ENCODE measurements around the gene PRKAR2B. TPM values are rescaled to one million over a fixed set of nuclear protein-coding genes. Genes with fewer than 3 reads are reported as not detected.
"Not testable (repeated sequence)": the region's sequence is repeated elsewhere in the genome, so short reads cannot be mapped to it uniquely, and the experiment has no call there.

The PRKAR2B gene
- total RNA-seq, 1 donor from 2014 or later, result 16.3 TPM

DNA sequence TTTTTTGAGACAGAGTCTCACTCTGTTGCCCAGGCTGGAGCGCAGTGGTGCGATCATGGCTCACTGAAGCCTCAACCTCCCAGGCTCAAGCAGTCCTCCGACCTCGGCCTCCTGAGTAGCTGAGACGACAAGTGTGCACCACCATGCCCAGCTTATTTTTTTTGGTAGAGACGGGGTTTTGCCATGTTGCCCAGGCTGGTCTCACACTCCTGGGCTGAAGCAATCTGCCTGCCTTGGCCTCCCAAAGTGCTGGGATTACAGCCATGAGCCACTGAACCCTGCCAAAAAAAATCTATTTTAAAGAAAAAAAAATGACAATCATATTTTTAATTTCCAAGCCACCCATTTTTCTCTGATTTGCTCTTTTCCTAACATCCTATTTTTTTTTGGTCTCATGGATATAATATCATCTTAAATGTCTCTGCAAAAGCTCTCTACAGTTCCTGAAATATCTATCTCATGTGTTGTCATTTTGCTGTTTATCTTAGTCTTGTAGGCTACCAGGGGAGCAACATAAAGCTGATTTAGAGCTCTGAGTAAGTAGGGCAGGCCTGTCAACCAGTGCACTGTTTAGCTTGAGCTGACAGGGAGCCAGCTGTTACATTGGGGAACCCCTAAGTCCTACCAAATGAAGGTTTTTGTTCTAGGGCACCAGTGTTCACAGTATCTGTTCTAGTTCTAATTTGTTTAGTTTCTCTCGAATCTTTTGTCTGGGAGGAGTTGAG, 94.4 kb downstream of the PRKAR2B start:
- ATAC-seq (ENCODE audit: poor library complexity), result no peak
- no peak for DNase-seq
- intact Hi-C loops (cut with DNase I), result no loop called here

- ATAC-seq (ENCODE audit: poor library complexity); DNase-seq; intact Hi-C loops (cut with DNase I): not testable (repeated sequence)
Measured at GRCh38 chr7:107143875-107144274, 99.4 kb downstream of the PRKAR2B start.

GRCh38 chr7:107145067-107145838, 100.7 kb downstream of the PRKAR2B start:
- ATAC-seq (ENCODE audit: poor library complexity) (no peak), DNase-seq (no peak)
- intact Hi-C loops (cut with DNase I), result no loop called here

- no peak for DNase-seq
- intact Hi-C loops (cut with DNase I), result no loop called here
- ATAC-seq (ENCODE audit: poor library complexity), result peak; percentile 81
Measured at GRCh38 chr7:107147464-107148393, 103.2 kb downstream of the PRKAR2B start.

GRCh38 chr7:107148721-107149120, 104.2 kb downstream of the PRKAR2B start:
- intact Hi-C loops (cut with DNase I), result no loop called here
- DNase-seq (no peak), ATAC-seq (ENCODE audit: poor library complexity) (no peak)

DNA sequence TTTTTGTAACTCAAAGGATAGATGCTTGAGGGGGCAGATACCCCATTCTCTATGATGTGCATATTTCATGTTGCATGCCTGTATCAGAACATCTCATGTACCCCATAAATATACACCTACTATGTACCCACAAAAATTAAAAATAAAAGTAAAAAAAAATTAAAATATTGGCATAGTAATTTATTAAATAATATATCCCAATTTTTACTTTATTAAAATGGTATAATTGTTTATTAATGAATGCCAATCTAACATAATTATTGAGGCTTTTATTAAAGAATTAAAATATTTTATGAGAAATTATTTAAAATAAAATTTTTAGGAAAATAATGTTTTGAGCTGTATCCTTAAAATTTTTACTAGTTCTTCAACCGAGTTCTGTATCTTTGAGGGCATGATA, 105.4 kb downstream of the PRKAR2B start:
- intact Hi-C loops (cut with DNase I), result loop anchor here (1.0 to 5.0 kb wide), 2 partner anchors 203 to 358 kb away; no protein-coding TSS in a partner anchor
- DNase-seq (no peak), ATAC-seq (ENCODE audit: poor library complexity) (no peak)

GRCh38 chr7:107150375-107151073, 106.0 kb downstream of the PRKAR2B start:
- peak; percentile 81 for DNase-seq
- intact Hi-C loops (cut with DNase I), result loop anchor here (1.0 to 5.0 kb wide), 2 partner anchors 203 to 358 kb away; no protein-coding TSS in a partner anchor
- peak; percentile 87 for ATAC-seq (ENCODE audit: poor library complexity)

GRCh38 chr7:107151538-107151937, 107.0 kb downstream of the PRKAR2B start:
- no peak for ATAC-seq (ENCODE audit: poor library complexity)

GRCh38 chr7:107152011-107152410, 107.5 kb downstream of the PRKAR2B start:
- ATAC-seq (ENCODE audit: poor library complexity) (no peak), DNase-seq (no peak)
- intact Hi-C loops (cut with DNase I), result loop anchor here (5.0 kb wide), 1 partner anchor 360 kb away; no protein-coding TSS in a partner anchor

More at GRCh38 chr7:107151538-107151937, 107.0 kb downstream of the PRKAR2B start:
- intact Hi-C loops (cut with DNase I), result loop anchor here (5.0 kb wide), 1 partner anchor 359 kb away; no protein-coding TSS in a partner anchor
- DNase-seq, result no peak

DNA sequence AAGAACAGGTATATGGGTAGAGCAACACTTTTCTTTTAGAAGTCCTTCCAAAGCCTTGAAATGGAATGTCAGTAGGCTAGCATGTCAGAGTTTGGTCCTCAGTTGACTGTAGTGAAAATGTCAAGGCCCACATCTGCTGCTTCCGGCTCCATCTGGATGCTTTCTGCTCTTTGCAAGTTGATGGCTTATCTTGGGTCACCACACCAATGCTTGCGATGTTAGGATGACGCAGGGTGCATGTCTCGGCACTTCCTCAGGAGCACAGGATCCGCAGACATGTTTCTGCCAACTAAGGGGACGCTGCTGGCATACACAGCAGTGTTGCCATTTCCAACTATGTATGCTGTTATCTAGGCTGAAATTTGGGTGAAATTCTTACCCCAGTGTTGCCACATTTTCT, 110.3 kb downstream of the PRKAR2B start:
- DNase-seq (no peak), ATAC-seq (ENCODE audit: poor library complexity) (no peak)
- intact Hi-C loops (cut with DNase I), result loop anchor here (5.0 kb wide), 1 partner anchor 363 kb away; no protein-coding TSS in a partner anchor

GRCh38 chr7:107155726-107156125, 111.2 kb downstream of the PRKAR2B start:
- ATAC-seq (ENCODE audit: poor library complexity); intact Hi-C loops (cut with DNase I); DNase-seq: not testable (repeated sequence)

- intact Hi-C loops (cut with DNase I), result no loop called here
- ATAC-seq (ENCODE audit: poor library complexity) (no peak), DNase-seq (no peak)
Measured at GRCh38 chr7:107157091-107157490, 112.6 kb downstream of the PRKAR2B start.

- ATAC-seq (ENCODE audit: poor library complexity), result no peak
- intact Hi-C loops (cut with DNase I), result no loop called here
Measured at GRCh38 chr7:107158028-107158427, 113.5 kb downstream of the PRKAR2B start.

DNA sequence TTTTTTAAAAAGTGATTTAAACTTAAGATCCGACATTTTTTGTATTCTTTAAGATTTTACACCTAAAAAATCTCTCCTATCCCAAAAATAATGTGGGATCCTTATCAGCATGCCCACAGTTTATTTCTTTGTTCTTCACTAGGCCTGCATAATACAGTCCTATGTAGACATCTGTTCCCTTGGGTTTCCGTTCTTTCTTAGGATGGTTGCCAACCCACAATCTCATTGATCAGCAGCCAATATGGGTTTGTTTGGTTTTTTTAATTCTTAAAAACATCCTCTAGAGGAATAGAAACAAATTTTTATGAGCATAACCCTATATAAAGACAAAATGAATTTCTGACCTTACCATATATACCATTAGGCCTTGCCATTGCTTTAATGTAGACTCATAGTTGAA, 115.9 kb downstream of the PRKAR2B start:
- intact Hi-C loops (cut with DNase I), result no loop called here
- ATAC-seq (ENCODE audit: poor library complexity) (no peak), DNase-seq (no peak)

More at GRCh38 chr7:107158028-107158427, 113.5 kb downstream of the PRKAR2B start:
- DNase-seq, result no peak

DNA sequence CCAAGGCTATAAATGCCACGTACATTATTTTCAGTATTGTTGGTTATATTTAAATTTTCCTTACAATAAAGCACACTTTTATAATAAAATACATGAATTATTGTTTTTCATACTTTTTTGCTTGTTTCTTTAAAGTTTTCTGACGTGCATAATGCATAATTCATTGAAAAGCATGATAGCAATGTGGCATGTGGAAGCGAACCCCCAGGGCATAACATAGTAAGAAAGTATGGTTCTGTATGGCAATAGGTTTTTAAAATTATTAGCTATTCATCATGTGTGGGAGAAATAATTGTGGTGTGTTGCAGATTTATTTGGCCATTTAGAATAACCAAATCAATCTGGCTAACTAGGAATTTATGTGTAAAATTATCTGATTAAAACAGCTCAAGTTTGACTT, 116.9 kb downstream of the PRKAR2B start:
- DNase-seq (no peak), ATAC-seq (ENCODE audit: poor library complexity) (no peak)
- intact Hi-C loops (cut with DNase I), result no loop called here

GRCh38 chr7:107162475-107162874, 118.0 kb downstream of the PRKAR2B start:
- intact Hi-C loops (cut with DNase I), result no loop called here
- DNase-seq, result no peak
- ATAC-seq (ENCODE audit: poor library complexity), result no peak

DNA sequence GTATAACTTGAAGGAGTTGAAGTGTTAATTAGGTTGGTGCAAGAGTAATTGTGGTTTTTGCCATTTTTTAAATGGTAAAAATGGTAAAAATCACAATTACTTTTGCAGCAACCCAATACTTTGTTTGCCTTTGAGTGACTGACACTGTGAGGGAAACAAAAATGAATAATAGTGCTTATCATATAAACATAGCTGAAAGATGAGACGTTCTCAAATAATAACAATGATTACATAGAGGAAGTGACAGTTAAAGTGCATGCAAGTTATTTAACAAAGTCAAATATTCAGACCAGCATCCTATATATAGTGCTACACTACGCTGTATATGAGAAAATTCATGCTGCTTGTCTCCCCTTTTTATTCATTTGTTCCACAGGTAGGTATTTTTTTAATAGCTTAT, 119.6 kb downstream of the PRKAR2B start:
- ATAC-seq (ENCODE audit: poor library complexity) (no peak), DNase-seq (no peak)
- intact Hi-C loops (cut with DNase I), result no loop called here

DNA sequence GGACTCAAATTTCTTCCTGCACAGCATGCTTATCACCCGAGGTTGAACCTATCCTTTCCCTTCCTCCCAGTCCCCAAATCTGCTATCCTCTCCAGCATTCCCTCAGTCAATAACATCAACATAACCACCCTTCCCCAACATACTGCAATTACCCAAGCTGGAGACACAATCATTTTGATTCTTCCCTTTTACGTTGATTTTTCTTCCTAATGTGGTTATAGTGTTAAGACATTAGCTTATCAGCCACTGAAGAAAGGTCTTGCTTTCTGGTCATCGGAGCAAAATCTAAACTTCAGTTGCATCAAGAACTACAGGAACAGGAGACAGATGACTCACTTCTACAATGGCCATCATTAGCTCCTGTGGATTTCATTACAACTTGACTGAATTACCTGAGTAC, 120.8 kb downstream of the PRKAR2B start:
- intact Hi-C loops (cut with DNase I), result no loop called here
- DNase-seq (no peak), ATAC-seq (ENCODE audit: poor library complexity) (no peak)

All from Right ventricle myocardium superior (tissue), 1 donor.